HL-60 (cell line): ENCODE results near the gene SETMAR.

Experiments used
- DNase-seq, 2 experiments: peaks; one replicate each; pipeline ENCODE4 v3.0.0-alpha.2; 2010 to 2020; ENCODE audit warnings: low read depth in 1 of 2, low spot score in 1 of 2
- H3K27ac ChIP-seq: fragments of 250-450 bp; sonication (Bioruptor Pico); replicated peaks from 2 replicates; pipeline ENCODE4 v1.5.1; 2020; ENCODE audit warnings: mild to moderate bottlenecking, moderate library complexity
- H3K27me3 ChIP-seq: fragments of 250-450 bp; sonication (Bioruptor Pico); 2 replicates; pipeline ENCODE4 v1.5.1; 2021; ENCODE audit warnings: mild to moderate bottlenecking, moderate library complexity; ENCODE audit not compliant: insufficient read depth, poor library complexity, severe bottlenecking
- H3K4me3 ChIP-seq: replicated peaks from 2 replicates; pipeline ENCODE4 v1.5.1; 2011; ENCODE audit warnings: mild to moderate bottlenecking, control low read depth, low read length; ENCODE audit not compliant: insufficient read depth
- CTCF ChIP-seq: IDR thresholded peaks from one replicate; pipeline ENCODE4 v1.5.1; 2011; ENCODE audit warnings: low read length, control low read depth, inconsistent platforms; ENCODE audit not compliant: insufficient read depth
- GABPA ChIP-seq: IDR thresholded peaks from 2 replicates; pipeline ENCODE4 v1.6.1; 2012; ENCODE audit warnings: low read depth
- POLR2AphosphoS5 ChIP-seq: IDR thresholded peaks from 2 replicates; pipeline ENCODE4 v1.6.1; 2012; ENCODE audit warnings: low read depth
- REST ChIP-seq: IDR thresholded peaks from 2 replicates; pipeline ENCODE4 v1.6.1; 2012; ENCODE audit warnings: low read depth; ENCODE audit not compliant: insufficient replicate concordance
- SPI1 ChIP-seq: IDR thresholded peaks from 2 replicates; pipeline ENCODE4 v1.6.1; 2012; ENCODE audit warnings: low read depth, mild to moderate bottlenecking, borderline replicate concordance

Gene SETMAR

GRCh38 chr3:4332991-4333390, 29.8 kb downstream of the SETMAR start:
- Histone ChIP-seq H3K27ac (no peak overlapping the region), H3K4me3 (no peak overlapping the region), H3K27me3 (no peaks in the 10 kb centered on the region)
- TF ChIP-seq SPI1 (no peak), REST (no peak), GABPA (no peak), POLR2AphosphoS5 (no peak), CTCF (no peak)
- no peak for DNase-seq

DNA sequence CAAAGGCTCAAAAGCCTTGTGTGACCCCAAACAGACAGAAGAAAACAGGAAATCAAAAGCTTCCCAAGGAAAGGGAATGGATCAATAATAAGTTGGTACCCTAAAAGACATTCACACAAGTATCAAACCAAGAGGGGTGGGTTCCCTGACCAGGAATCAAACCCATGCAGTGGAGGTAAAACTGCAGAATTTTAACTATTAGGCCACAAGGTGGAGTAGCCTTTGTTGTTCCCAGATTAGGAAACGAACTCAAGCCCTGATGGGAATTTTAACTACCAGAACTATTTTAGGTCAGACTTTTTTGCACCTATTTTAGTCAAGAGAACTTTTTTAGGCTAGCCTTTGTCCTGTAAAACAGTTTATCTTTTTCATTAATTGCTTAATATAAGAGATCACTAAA, 31.4 kb downstream of the SETMAR start:
- TF ChIP-seq GABPA: no peak
- no peak for TF ChIP-seq CTCF
- no peak for TF ChIP-seq SPI1
- no peak for TF ChIP-seq POLR2AphosphoS5
- no peak for TF ChIP-seq REST
- Histone ChIP-seq H3K4me3 (no peak overlapping the region), H3K27ac (no peak overlapping the region), H3K27me3 (no peaks in the 10 kb centered on the region)
- DNase-seq: no peak

- H3K27ac ChIP-seq: no peak overlapping the region
- no peak for DNase-seq
- H3K27me3 ChIP-seq: no peaks in the 10 kb centered on the region
- no peak overlapping the region for H3K4me3 ChIP-seq
- TF ChIP-seq GABPA (no peak), REST (no peak), SPI1 (no peak), CTCF (no peak)
These were observed 32.8 kb downstream of the SETMAR start for GRCh38 chr3:4335840-4336562.
